Eye (tissue), 1 donor: ENCODE measurements around the gene SMPD3.

Experiments used
- DNase-seq: peaks from one replicate; pipeline ENCODE4 v3.0.0-alpha.2; 2015

SMPD3 gene

DNA sequence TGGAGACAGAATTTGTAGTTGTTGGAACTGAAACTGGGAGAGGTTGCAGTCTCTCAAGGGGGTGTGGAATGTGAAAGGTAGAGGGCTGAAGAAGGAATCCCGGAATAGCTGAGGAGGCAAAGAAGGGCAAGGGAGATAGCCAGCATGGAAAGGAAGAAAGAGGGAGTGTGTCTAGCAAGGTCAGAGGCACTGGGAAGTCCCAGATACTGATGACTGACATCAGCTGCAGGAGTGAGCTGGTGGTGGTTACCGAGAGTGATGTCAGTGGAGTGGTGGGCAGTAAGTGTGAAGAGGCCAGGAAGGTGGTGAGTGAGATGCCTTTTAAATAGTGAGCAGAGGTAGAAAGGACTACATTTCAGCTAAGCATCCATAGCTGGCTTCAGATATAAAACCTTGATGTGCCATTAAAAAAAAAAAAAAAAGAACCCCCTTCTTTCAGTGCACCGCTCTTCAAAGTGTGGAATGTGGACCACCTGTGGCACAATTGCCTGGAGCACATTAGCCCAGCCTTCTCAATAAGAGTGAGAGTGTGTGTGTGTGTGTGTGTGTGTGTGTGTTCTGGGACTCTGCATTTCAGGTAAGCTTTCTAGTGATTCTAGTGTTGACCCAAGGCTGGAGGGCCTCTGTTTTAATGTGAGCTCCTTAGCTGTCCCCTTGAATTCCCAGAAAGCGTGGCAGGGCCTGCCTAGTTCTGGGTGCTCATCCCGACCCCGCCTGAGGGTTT, 129.0 kb downstream of the SMPD3 start:
- DNase-seq: no peak

DNA sequence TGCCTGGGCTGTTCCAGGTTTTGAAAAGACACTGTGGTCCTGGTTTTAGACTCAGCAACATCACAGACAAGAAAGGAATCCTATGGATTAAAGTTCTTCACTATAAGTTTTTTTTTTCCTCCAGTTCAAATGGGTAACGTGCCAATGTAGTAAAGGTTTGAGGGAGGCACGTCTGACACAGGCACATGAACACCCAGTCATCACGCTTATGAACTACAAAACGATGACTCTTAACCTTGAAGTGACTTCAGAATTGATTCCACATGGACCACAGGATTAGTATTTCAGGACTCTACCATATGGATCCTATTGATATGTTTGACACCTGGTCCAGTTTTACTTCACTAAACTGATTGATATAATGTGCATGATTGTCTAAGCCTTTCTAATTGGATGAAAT, 135.2 kb downstream of the SMPD3 start:
- no peak for DNase-seq

DNA sequence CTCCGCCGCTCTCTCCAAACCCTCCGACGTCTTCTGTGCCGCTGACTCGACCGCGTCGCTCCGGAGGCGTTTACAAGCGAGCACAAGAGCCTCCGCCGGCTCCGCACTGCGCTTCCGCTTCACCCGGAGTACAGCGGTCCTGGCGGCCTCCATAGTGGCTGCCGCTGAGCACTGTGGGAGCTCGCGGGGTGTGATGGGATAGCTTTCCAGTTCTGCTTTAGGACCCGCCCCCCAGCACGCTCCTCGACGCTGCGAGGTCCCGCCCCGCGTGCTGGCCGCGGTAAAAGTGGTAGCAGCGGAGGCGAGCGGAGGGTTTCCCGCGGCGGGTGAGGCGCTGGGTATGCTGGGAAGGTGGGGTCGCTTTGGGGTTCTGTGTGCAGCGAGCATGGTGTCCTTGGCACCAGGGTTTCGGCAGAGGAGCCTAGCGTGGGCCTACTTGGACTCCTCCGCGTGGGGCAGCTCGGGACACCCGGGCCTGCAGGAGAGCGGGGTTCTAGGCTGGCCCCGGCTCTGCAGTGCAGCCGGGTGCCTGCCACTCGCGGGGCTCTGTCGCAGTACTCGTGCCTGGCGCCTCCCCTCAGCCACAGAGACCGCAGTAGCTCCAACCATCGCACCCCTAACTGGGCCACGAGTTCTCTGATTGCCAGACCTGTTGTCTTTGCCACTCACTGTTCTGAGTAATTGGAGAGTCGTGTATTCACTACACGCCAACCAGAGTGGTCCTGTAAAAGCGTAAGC, 137.4 kb downstream of the SMPD3 start, which contains the start of the genes PRMT7 and SLC7A6OS:
Gene PRMT7 (plus strand): TSS at position 246 of the 738 bp plus-strand sequence. CDS start 4,961 bp downstream, outside the sequence.
Gene SLC7A6OS (minus strand): TSS at position 173 of the 738 bp plus-strand sequence. CDS start 20 bp downstream, at position 153.
- DNase-seq: peak; percentile 97

DNA sequence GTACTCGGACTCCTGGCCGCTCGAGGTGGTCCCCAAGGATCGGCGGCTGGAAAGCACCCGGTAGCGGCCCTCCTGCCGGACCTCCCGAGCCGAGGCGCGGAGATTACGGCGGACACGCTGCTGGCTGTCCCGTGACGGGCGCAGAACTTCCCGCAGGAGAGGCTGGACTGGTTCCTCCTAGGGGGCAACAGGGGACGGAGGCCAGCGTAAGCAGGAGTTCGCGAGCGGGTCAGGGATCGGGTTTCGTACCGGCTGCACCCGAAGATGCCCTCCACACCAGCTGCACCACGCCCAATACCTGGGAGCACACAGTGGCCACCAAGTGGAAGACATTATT, 137.9 kb downstream of the SMPD3 start:
- DNase-seq: no peak

DNA sequence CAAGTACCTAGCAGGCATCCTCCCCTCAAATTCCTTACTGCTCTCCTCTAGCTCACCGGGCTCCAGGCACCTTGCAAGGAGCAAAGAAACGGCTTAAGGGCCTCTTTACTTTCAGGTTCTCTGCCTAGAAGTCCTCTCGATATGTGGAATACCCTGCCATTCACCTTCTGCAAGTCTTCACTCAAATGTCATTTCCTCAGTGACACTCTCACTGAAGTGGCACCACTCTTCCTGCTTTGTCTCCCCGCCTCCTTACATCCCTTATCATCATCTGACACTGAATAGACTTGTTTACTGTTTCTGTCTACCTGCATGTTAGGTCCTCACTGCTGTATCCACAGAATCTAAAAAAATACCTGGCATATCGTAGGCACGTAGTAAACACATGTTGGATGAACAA, 138.5 kb downstream of the SMPD3 start:
- no peak for DNase-seq
